Osteoblast (primary cell): Measurements from ENCODE around the gene NUS1. TPM values are rescaled to one million over a fixed set of nuclear protein-coding genes. Genes with fewer than 3 reads are reported as not detected.
"Not testable (repeated sequence)": the region's sequence is repeated elsewhere in the genome, so short reads cannot be mapped to it uniquely, and the experiment has no call there.

Source experiments
- DNase-seq: peaks from one replicate; pipeline ENCODE4 v3.0.0; 2011; ENCODE audit warnings: low spot score, mixed read lengths; ENCODE audit not compliant: insufficient read length; ENCODE audit errors: missing footprints
- H2AFZ ChIP-seq: 2 replicates; pipeline ENCODE4 v1.6.0; 2011; ENCODE audit warnings: mild to moderate bottlenecking, low read length
- H3K27ac ChIP-seq: 2 replicates; pipeline ENCODE4 v1.5.1; 2011; ENCODE audit warnings: mild to moderate bottlenecking, low read depth, low read length, moderate library complexity
- H3K27me3 ChIP-seq: 2 replicates; pipeline ENCODE4 v1.6.0; 2012; ENCODE audit warnings: mild to moderate bottlenecking, control low read depth, inconsistent platforms, low read length, moderate library complexity; ENCODE audit not compliant: insufficient read depth
- H3K36me3 ChIP-seq: 2 replicates; pipeline ENCODE4 v1.5.1; 2011; ENCODE audit warnings: mild to moderate bottlenecking, low read length, control low read depth, moderate library complexity; ENCODE audit not compliant: insufficient read depth
- H3K4me1 ChIP-seq: 2 replicates; pipeline ENCODE4 v1.5.1; 2011; ENCODE audit warnings: mild to moderate bottlenecking, low read length, control low read depth, moderate library complexity; ENCODE audit not compliant: insufficient read depth
- H3K4me2 ChIP-seq: 2 replicates; pipeline ENCODE4 v1.6.0; 2011; ENCODE audit warnings: mild to moderate bottlenecking, low read length; ENCODE audit not compliant: insufficient read depth
- H3K4me3 ChIP-seq: fragments of 200-600 bp; sonication (generic); 3 replicates; pipeline ENCODE4 v1.5.1; 2012; ENCODE audit warnings: mild to moderate bottlenecking, low read length, inconsistent platforms; ENCODE audit not compliant: insufficient read depth
- H3K79me2 ChIP-seq: 2 replicates; pipeline ENCODE4 v1.6.0; 2012; ENCODE audit warnings: mild to moderate bottlenecking, low read length, control low read depth, inconsistent platforms; ENCODE audit not compliant: insufficient read depth
- H3K9me3 ChIP-seq: 2 replicates; pipeline ENCODE4 v1.5.1; 2011; ENCODE audit warnings: low read depth, low read length, control low read depth
- H4K20me1 ChIP-seq: 2 replicates; pipeline ENCODE4 v1.6.0; 2012; ENCODE audit warnings: mild to moderate bottlenecking, low read length, control low read depth; ENCODE audit not compliant: insufficient read depth
- total RNA-seq: library from RNA; depleted of rRNA; stranded (reverse); fragments of >200 nt; gene quantifications from 2 replicates; pipeline ENCODE4 v1.2.3, GENCODE V29; 2012
- TF ChIP-seq, protein P1 (sequence below): IDR thresholded peaks from 2 replicates; pipeline ENCODE4 v1.5.1; 2011; ENCODE audit warnings: mild to moderate bottlenecking, low read depth, low read length, moderate library complexity; ENCODE audit errors: extremely low read depth

NUS1 gene
- total RNA-seq, 1 donor = 19.2 TPM

DNA sequence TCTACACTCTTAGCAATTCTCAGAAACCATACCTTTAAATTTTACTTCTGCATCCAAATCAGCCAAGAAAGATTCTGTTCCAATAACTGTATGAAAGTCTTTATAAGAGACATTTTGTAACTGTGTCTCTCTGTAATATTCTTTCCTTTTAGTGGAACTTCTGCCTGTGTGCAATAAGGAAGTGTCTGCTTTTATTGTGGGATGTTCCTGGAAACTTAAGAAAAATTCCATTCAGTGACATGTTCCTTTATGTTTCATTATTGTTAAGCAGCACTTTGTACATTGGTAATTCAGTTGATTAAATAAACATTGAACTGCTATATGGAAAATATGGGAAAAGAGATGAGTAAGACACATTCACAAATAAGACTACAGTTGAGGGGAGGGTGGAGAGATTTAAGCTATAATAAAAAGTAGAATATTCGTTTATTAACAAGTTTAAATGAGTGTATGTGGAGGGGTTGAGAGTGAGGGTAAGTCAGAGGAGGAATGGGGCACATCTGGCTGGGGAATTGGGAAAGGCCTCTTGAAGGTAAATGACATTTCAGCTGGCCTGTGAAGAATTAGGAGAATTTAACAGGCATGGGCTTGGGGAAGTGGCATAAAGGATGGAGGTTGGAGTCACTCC is 11.9 kb downstream of the NUS1 start:
- no peak overlapping the region for H3K4me3 ChIP-seq
- no peak overlapping the region for H3K4me2 ChIP-seq
- no peak overlapping the region for H3K27ac ChIP-seq
- no peak for DNase-seq
- H3K9me3 ChIP-seq = no peaks in the 10 kb centered on the region
- H2AFZ ChIP-seq = no peak overlapping the region
- no peaks in the 10 kb centered on the region for H3K36me3 ChIP-seq
- TF ChIP-seq, protein P1, sequence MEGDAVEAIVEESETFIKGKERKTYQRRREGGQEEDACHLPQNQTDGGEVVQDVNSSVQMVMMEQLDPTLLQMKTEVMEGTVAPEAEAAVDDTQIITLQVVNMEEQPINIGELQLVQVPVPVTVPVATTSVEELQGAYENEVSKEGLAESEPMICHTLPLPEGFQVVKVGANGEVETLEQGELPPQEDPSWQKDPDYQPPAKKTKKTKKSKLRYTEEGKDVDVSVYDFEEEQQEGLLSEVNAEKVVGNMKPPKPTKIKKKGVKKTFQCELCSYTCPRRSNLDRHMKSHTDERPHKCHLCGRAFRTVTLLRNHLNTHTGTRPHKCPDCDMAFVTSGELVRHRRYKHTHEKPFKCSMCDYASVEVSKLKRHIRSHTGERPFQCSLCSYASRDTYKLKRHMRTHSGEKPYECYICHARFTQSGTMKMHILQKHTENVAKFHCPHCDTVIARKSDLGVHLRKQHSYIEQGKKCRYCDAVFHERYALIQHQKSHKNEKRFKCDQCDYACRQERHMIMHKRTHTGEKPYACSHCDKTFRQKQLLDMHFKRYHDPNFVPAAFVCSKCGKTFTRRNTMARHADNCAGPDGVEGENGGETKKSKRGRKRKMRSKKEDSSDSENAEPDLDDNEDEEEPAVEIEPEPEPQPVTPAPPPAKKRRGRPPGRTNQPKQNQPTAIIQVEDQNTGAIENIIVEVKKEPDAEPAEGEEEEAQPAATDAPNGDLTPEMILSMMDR = no peak
- H4K20me1 ChIP-seq = peaks cover 56% of the 10 kb centered on the region
- no peaks in the 10 kb centered on the region for H3K27me3 ChIP-seq
- H3K79me2 ChIP-seq = peaks cover 93% of the 10 kb centered on the region
- no peaks in the 10 kb centered on the region for H3K4me1 ChIP-seq

DNA sequence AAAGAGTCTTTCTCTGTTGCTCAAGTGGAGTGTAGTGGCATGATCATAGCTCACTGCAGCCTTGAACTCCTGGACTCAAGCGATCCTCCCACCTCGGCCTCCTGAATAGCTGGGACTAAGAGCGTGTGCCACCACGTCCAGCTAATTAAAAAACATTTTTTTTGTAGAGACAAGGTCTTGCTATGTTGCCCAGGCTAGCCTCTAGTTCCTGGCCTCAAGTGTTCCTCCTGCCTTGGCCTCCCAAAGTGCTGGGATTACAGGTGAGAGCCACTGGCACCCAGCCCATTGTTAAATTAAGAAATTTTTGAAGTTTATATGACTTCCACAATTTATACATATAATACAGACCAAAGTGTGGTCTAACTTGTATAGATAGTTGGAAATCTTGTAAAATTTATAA is 14.3 kb downstream of the NUS1 start:
- H3K9me3 ChIP-seq, H3K4me2 ChIP-seq, H3K27ac ChIP-seq, H3K4me1 ChIP-seq, H3K4me3 ChIP-seq, DNase-seq, H2AFZ ChIP-seq, H3K27me3 ChIP-seq: not testable (repeated sequence)
- Histone ChIP-seq H3K79me2 (peaks cover 79% of the 10 kb centered on the region), H3K36me3 (peaks cover 13% of the 10 kb centered on the region), H4K20me1 (peaks cover 45% of the 10 kb centered on the region)

DNA sequence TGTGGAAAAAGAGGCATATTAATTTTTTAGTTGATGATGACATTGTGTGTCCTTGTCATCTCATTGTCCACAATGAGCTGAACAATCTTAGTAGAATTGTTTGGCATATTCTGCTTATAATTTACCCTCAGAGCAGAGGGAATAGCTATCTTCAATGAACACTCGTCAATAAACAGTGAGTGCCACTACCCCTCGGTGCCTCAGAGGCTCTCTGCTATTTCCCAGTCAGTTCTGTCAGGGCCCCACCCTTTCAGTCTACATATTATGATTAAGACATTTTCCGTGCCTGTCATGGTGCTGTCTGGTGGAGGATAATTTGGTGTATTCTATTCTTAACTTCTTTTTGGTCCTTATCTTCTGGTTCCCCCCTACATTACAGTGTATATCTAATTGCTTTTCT is 31.2 kb downstream of the NUS1 start:
- DNase-seq = no peak
- Histone ChIP-seq H4K20me1 (peaks cover 15% of the 10 kb centered on the region), H3K27ac (no peak overlapping the region), H3K4me1 (no peaks in the 10 kb centered on the region), H3K9me3 (no peaks in the 10 kb centered on the region), H3K4me2 (no peak overlapping the region), H2AFZ (no peak overlapping the region), H3K4me3 (no peak overlapping the region), H3K27me3 (no peaks in the 10 kb centered on the region), H3K36me3 (peaks cover 41% of the 10 kb centered on the region), H3K79me2 (peaks cover 16% of the 10 kb centered on the region)
- TF ChIP-seq, protein P1 = no peak

DNA sequence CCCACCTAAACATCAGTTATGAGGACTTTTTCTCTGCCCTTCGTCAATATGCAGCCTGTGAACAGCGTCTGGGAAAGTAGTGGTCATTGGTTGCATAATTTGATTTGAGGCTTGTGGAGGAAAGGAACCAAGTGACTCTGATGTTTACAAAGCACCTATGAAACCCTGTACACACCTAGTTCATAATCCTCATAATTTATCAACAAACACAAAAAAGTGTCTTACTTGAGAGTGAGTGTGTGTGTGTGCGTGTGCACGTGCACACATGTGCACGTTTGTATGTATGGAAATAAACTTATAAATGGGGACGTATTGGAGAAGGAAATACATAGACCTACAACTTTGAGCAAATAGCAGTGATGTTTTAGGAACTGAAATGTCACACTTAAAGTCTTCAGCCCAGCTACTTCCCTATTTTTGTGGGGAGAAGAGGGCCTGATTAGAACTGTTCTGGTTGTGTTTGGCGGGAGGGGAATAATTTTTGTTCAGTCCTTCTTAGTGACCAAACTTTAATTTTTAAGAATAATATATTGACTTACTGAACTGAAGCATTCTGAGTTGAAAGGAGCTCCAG is 31.8 kb downstream of the NUS1 start:
- H3K4me3 ChIP-seq, H3K27me3 ChIP-seq, H2AFZ ChIP-seq, DNase-seq, H3K27ac ChIP-seq, H3K9me3 ChIP-seq, H3K4me2 ChIP-seq, H3K4me1 ChIP-seq: not testable (repeated sequence)
- Histone ChIP-seq H4K20me1 (peaks cover 13% of the 10 kb centered on the region), H3K79me2 (peaks cover 13% of the 10 kb centered on the region), H3K36me3 (peaks cover 41% of the 10 kb centered on the region)

DNA sequence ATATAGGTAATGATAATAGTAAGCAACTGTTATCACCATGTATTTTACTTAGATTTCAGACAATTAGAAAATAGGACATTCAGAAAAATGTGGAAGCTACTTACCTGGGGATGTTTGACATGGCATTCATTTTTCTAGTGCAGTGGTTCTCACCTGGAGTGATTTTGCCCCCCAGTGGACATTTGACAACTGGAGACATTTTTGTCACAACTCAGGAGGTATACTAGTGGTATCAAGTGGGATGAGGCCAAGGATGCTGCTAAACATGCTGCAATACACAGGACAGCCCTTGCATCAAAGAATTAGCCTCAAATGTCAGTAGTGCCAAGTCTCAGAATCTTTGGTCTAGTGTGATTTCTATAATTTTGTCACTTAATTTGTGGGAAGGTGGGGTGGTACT is 36.1 kb downstream of the NUS1 start:
- Histone ChIP-seq H3K27me3 (no peaks in the 10 kb centered on the region), H3K27ac (no peak overlapping the region), H3K36me3 (peaks cover 9% of the 10 kb centered on the region), H3K4me1 (no peaks in the 10 kb centered on the region), H3K9me3 (no peaks in the 10 kb centered on the region), H3K79me2 (no peaks in the 10 kb centered on the region), H4K20me1 (peaks cover 2% of the 10 kb centered on the region), H3K4me2 (no peak overlapping the region), H2AFZ (no peak overlapping the region), H3K4me3 (no peak overlapping the region)
- TF ChIP-seq, protein P1 = no peak
- DNase-seq = no peak
